GM21528 (cell line): Measurements from ENCODE around the gene ACOXL.
"Not testable (repeated sequence)": the region's sequence is repeated elsewhere in the genome, so short reads cannot be mapped to it uniquely, and the experiment has no call there.

Experiments used
- ATAC-seq: cut with Tn5 transposase; IDR thresholded peaks from one replicate; pipeline ENCODE4 v1.9.1; 2021; ENCODE audit warnings: mild to moderate bottlenecking, moderate library complexity; ENCODE audit not compliant: unreplicated experiment, low FRiP score

Gene ACOXL

GRCh38 chr2:110732422-110733413 is at the start of gene ACOXL:
TSS of gene ACOXL (plus strand) at chr2:110732573. CDS start at chr2:110768390, 35,817 bp downstream.
- ATAC-seq = no peak

- ATAC-seq = no peak
Measured at GRCh38 chr2:110682872-110683271, 49.5 kb upstream of the ACOXL start.

- ATAC-seq = not testable (repeated sequence)
Measured at GRCh38 chr2:110687775-110688484, 44.4 kb upstream of the ACOXL start.

- ATAC-seq = no peak
Measured at GRCh38 chr2:110688594-110689091, 43.7 kb upstream of the ACOXL start.

GRCh38 chr2:110690083-110690965 is 42.0 kb upstream of the ACOXL start:
- ATAC-seq = no peak

- ATAC-seq = no peak
Measured at GRCh38 chr2:110691612-110692258, 40.6 kb upstream of the ACOXL start.

- not testable (repeated sequence) for ATAC-seq
Measured at GRCh38 chr2:110695146-110695898, 37.1 kb upstream of the ACOXL start.

- ATAC-seq = not testable (repeated sequence)
Measured at GRCh38 chr2:110698253-110698652, 34.1 kb upstream of the ACOXL start.

GRCh38 chr2:110702514-110703380 is 29.6 kb upstream of the ACOXL start:
- ATAC-seq = no peak

GRCh38 chr2:110707386-110707965 is 24.9 kb upstream of the ACOXL start:
- ATAC-seq = no peak

- no peak for ATAC-seq
Measured at GRCh38 chr2:110708455-110708854, 23.9 kb upstream of the ACOXL start.

- no peak for ATAC-seq
Measured at GRCh38 chr2:110712737-110713136, 19.6 kb upstream of the ACOXL start.

GRCh38 chr2:110713513-110714362 is 18.6 kb upstream of the ACOXL start:
- ATAC-seq = no peak

- ATAC-seq = no peak
Measured at GRCh38 chr2:110714452-110715224, 17.7 kb upstream of the ACOXL start.

GRCh38 chr2:110716959-110717645 is 15.3 kb upstream of the ACOXL start:
- ATAC-seq = no peak

GRCh38 chr2:110717734-110718133 is 14.6 kb upstream of the ACOXL start:
- no peak for ATAC-seq
